OCI-LY7 (cell line): ENCODE measurements around the gene PLA2G4C. TPM values are rescaled to one million over a fixed set of nuclear protein-coding genes. Genes with fewer than 3 reads are reported as not detected.

Source experiments
- BruUV-seq: library from RNA; stranded (reverse); fragments of 400-500 nt; replicated peaks from 2 replicates; lab custom pipeline; 2021; lab: Mats Ljungman, UMichigan
- CTCF ChIA-PET: fragments of 300-600 bp; sonication (Branson Sonifier 250); formaldehyde crosslinking; loops from one replicate; lab custom pipeline; 2022; ENCODE audit warnings: antibody characterized with exemption; ENCODE audit not compliant: unreplicated experiment; lab: Charles Lee
- POLR2A ChIA-PET: fragments of 300-600 bp; sonication (Branson Sonifier 250); formaldehyde crosslinking; loops from one replicate; lab custom pipeline; 2022; ENCODE audit warnings: antibody characterized with exemption; lab: Charles Lee
- DNase-seq: peaks from one replicate; pipeline ENCODE4 v3.0.0-alpha.2; 2015; ENCODE audit warnings: low spot score
- H2AFZ ChIP-seq: fragments of 200-600 bp; sonication (generic), shearing (Covaris generic); 2 replicates; pipeline ENCODE4 v1.6.1; 2014; ENCODE audit warnings: mild to moderate bottlenecking, antibody characterized with exemption, low read length, moderate library complexity
- H3K27ac ChIP-seq: fragments of 200-600 bp; sonication (generic); 2 replicates; pipeline ENCODE4 v1.5.1; 2014; ENCODE audit warnings: mixed run types, low read depth, mild to moderate bottlenecking, moderate library complexity, low read length, inconsistent platforms; ENCODE audit not compliant: poor library complexity, severe bottlenecking
- H3K36me3 ChIP-seq: fragments of 200-600 bp; sonication (generic); 2 replicates; pipeline ENCODE4 v1.6.1; 2014; ENCODE audit warnings: mild to moderate bottlenecking, antibody characterized with exemption, low read length, moderate library complexity, mixed read lengths; ENCODE audit not compliant: insufficient read depth
- H3K4me1 ChIP-seq: fragments of 200-600 bp; sonication (generic); 2 replicates; pipeline ENCODE4 v1.5.1; 2014; ENCODE audit warnings: mild to moderate bottlenecking, low read length; ENCODE audit not compliant: insufficient read depth, poor library complexity, severe bottlenecking
- H3K4me2 ChIP-seq: fragments of 200-600 bp; sonication (generic); 2 replicates; pipeline ENCODE4 v1.6.1; 2014; ENCODE audit warnings: mild to moderate bottlenecking, low read length
- H3K4me3 ChIP-seq: fragments of 200-600 bp; sonication (generic); 2 replicates; pipeline ENCODE4 v1.5.1; 2014; ENCODE audit warnings: mild to moderate bottlenecking, low read depth, low read length; ENCODE audit not compliant: poor library complexity, severe bottlenecking
- H3K79me2 ChIP-seq: fragments of 200-600 bp; sonication (generic); 2 replicates; pipeline ENCODE4 v1.6.1; 2016; ENCODE audit warnings: low read depth, mild to moderate bottlenecking, low read length, moderate library complexity, mixed read lengths; ENCODE audit not compliant: insufficient read depth
- H3K9me2 ChIP-seq: fragments of 200-600 bp; sonication (generic); 2 replicates; pipeline ENCODE4 v1.6.1; 2016; ENCODE audit warnings: mild to moderate bottlenecking, low read length, mixed read lengths; ENCODE audit not compliant: insufficient read depth
- H3K9me3 ChIP-seq: fragments of 200-600 bp; sonication (generic); 2 replicates; pipeline ENCODE4 v1.6.1; 2014; ENCODE audit warnings: mild to moderate bottlenecking, mixed run types, low read length, mixed read lengths
- H4K20me1 ChIP-seq: fragments of 200-600 bp; sonication (generic); 2 replicates; pipeline ENCODE4 v1.6.1; 2014; ENCODE audit warnings: mild to moderate bottlenecking, antibody characterized with exemption, low read length, moderate library complexity, mixed read lengths; ENCODE audit not compliant: insufficient read depth
- EZH2phosphoT487 ChIP-seq: fragments of 200-600 bp; sonication (generic); IDR thresholded peaks from 2 replicates; pipeline ENCODE4 v1.6.1; 2018; ENCODE audit warnings: low read depth, borderline replicate concordance, mild to moderate bottlenecking, mixed run types, antibody characterized with exemption, low read length, moderate library complexity, mixed read lengths
- intact Hi-C: fragments of 100-400 bp; cut with micrococcal nuclease; formaldehyde crosslinking; loops from one replicate; pipeline ENCODE4 v1.10.0; 2022; ENCODE audit not compliant: unreplicated experiment
- total RNA-seq, 2 experiments: library from RNA; depleted of rRNA in 1 of 2; stranded (reverse); fragments of >200 nt in 1 of 2; shearing (Covaris generic) in 1 of 2; gene quantifications; 2 replicates each; pipeline ENCODE4 v1.2.3, GENCODE V29; 2014 to 2022
- TF ChIP-seq, protein P1 (sequence below): fragments of 200-600 bp; sonication (generic); conservative IDR thresholded peaks from 2 replicates; pipeline ENCODE4 v1.5.1; 2014; ENCODE audit warnings: mild to moderate bottlenecking, antibody characterized with exemption, low read length, moderate library complexity, mixed read lengths

Gene PLA2G4C
- total RNA-seq, 2 experiments from 2014 or later: 0.98 to 1.4 TPM

DNA sequence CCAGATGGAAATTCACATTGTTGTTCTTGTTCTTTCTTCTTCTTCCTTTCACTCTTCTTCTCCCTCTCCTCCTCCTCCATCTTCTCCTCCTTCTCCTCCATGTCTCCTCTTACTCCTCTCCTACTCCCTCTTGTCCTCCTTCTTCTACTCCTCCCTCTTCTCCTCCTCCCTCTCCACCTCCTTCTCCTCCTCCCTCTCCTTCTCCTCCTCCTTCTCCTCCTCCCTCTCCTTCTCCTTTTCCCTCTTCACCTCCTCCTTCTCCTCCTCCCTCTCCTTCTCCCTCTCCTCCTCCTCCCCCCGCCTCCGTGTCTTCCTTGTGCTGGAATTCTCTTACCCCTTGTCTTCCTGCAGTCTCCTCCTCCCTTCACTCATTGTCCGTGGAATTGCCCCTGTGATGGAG is 85.1 kb downstream of the PLA2G4C start:
- no peak for TF ChIP-seq EZH2phosphoT487
- CTCF ChIA-PET: no interaction called here

DNA sequence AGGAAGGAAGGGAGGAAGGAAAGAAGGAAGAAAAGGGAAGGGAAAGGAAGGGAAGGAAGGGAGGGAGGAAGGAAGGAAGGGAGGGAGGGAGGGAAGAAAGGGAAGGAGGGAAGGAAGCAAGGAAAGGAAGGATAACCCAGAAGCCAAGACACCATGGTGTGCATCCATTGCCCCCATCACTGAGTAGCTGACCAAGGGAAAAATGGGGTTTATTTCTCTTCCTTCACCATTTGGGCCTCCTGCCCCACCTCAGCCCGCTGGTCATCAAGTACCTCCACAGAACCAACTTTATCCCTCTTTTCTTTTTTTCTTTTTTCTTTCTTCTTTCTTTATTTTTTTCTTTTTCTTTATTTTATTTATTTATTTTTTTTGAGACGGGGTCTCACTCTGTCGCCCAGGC is 87.1 kb downstream of the PLA2G4C start:
- DNase-seq: no peak
- intact Hi-C loops: no loop called here
- no peaks in the 10 kb centered on the region for H3K79me2 ChIP-seq
- H3K36me3 ChIP-seq: no peaks in the 10 kb centered on the region
- no peaks in the 10 kb centered on the region for H3K9me3 ChIP-seq
- no peak overlapping the region for H3K4me2 ChIP-seq
- H3K4me1 ChIP-seq: no peaks in the 10 kb centered on the region
- H3K9me2 ChIP-seq: no peaks in the 10 kb centered on the region
- no peak for TF ChIP-seq EZH2phosphoT487
- TF ChIP-seq, protein P1, sequence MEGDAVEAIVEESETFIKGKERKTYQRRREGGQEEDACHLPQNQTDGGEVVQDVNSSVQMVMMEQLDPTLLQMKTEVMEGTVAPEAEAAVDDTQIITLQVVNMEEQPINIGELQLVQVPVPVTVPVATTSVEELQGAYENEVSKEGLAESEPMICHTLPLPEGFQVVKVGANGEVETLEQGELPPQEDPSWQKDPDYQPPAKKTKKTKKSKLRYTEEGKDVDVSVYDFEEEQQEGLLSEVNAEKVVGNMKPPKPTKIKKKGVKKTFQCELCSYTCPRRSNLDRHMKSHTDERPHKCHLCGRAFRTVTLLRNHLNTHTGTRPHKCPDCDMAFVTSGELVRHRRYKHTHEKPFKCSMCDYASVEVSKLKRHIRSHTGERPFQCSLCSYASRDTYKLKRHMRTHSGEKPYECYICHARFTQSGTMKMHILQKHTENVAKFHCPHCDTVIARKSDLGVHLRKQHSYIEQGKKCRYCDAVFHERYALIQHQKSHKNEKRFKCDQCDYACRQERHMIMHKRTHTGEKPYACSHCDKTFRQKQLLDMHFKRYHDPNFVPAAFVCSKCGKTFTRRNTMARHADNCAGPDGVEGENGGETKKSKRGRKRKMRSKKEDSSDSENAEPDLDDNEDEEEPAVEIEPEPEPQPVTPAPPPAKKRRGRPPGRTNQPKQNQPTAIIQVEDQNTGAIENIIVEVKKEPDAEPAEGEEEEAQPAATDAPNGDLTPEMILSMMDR: no peak
- H4K20me1 ChIP-seq: no peaks in the 10 kb centered on the region
- no TSS peak for BruUV-seq
- H3K4me3 ChIP-seq: no peak overlapping the region
- no peak overlapping the region for H3K27ac ChIP-seq
- POLR2A ChIA-PET: interaction anchor here (0.7 kb wide), 1 partner anchor 180 kb away, joined by 3 read pairs; no protein-coding TSS in a partner anchor
- no peak overlapping the region for H2AFZ ChIP-seq
- CTCF ChIA-PET: no interaction called here

More for the DNA sequence above, 85.1 kb downstream of the PLA2G4C start:
- no peak for DNase-seq
- H3K4me1 ChIP-seq: no peaks in the 10 kb centered on the region
- no peak overlapping the region for H3K4me3 ChIP-seq
- POLR2A ChIA-PET: no interaction called here
- no peaks in the 10 kb centered on the region for H3K79me2 ChIP-seq
- intact Hi-C loops: no loop called here
- BruUV-seq: no TSS peak
- H3K27ac ChIP-seq: no peak overlapping the region
- H3K9me2 ChIP-seq: no peaks in the 10 kb centered on the region
- no peaks in the 10 kb centered on the region for H4K20me1 ChIP-seq
- H2AFZ ChIP-seq: no peak overlapping the region
- no peaks in the 10 kb centered on the region for H3K9me3 ChIP-seq
- no peaks in the 10 kb centered on the region for H3K36me3 ChIP-seq
- H3K4me2 ChIP-seq: no peak overlapping the region

DNA sequence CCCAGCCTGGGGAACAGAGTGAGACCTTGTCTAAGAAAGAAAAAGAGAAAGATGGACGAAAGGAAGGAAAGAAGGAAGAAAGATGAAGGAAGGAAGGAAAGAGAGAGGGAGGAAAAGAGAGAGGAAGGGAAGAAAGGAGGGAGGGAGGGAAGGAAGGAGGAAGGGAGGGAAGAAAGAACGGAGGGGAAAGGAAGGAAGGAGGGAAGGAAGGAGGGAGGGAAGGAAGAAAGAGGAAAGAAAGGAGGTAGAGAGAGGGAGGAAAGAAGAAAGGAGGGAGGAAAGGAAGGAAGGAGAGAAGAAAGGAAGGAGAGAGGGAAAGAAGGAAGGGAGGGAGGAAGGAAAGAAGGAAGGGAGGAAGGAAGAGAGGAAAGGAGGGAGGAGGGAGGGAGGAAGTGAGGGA is 87.6 kb downstream of the PLA2G4C start:
- Histone ChIP-seq H2AFZ (no peak overlapping the region), H3K4me2 (no peak overlapping the region), H3K27ac (no peak overlapping the region), H3K9me2 (no peaks in the 10 kb centered on the region), H3K4me3 (no peak overlapping the region), H3K4me1 (no peaks in the 10 kb centered on the region), H3K79me2 (no peaks in the 10 kb centered on the region), H4K20me1 (no peaks in the 10 kb centered on the region), H3K9me3 (no peaks in the 10 kb centered on the region), H3K36me3 (no peaks in the 10 kb centered on the region)
- intact Hi-C loops: no loop called here
- no TSS peak for BruUV-seq
- TF ChIP-seq, protein P1: no peak
- TF ChIP-seq EZH2phosphoT487: no peak
- POLR2A ChIA-PET: interaction anchor here (0.7 kb wide), 1 partner anchor 63 kb away, joined by 3 read pairs; no protein-coding TSS in a partner anchor
- CTCF ChIA-PET: no interaction called here
- no peak for DNase-seq
